ENCODE results near the gene SLC47A2. TPM values are rescaled to one million over a fixed set of nuclear protein-coding genes. Genes with fewer than 3 reads are reported as not detected.

The SLC47A2 gene
- total and polyA plus RNA-seq, 4 donors: 0.02 to 0.18 (median 0.06) TPM; not detected in 1

GRCh38 chr17:19733953-19734526 lies 17.7 kb upstream of the SLC47A2 start:
- no peak overlapping the region for H3K27ac ChIP-seq (ENCODE audit: low read depth in 1 of 2, low read length in 1 of 2)
- H3K4me1 ChIP-seq (ENCODE audit: control insufficient read depth in 5 of 5, insufficient read depth in 5 of 5, low read length in 5 of 5): peaks cover 0 to 5% (median 0%) of the 10 kb centered on the region in 5 donors
- ATAC-seq (ENCODE audit: insufficient read depth, low FRiP score) (no peak), DNase-seq (no peak)
- H3K27me3 ChIP-seq (ENCODE audit: control insufficient read depth in 3 of 3, insufficient read depth in 3 of 3, low read length in 2 of 3): no peaks in the 10 kb centered on the region
- no peaks in the 10 kb centered on the region for H3K9me3 ChIP-seq (ENCODE audit: control insufficient read depth in 4 of 4, insufficient read depth in 3 of 4, low read length in 3 of 4)
- H3K9ac ChIP-seq (ENCODE audit: insufficient read depth in 1 of 2, low read length in 2 of 2): no peak overlapping the region
- no peak overlapping the region for H3K4me3 ChIP-seq
- no peak for TF ChIP-seq CTCF (IDR thresholded peaks at IDR 0.05; ENCODE audit: control extremely low read depth, extremely low read depth)
- WGBS, 2 donors: 74 to 78% methylated on average over 11 of the region's 11 CpGs
- H3K36me3 ChIP-seq (ENCODE audit: control insufficient read depth in 4 of 4, insufficient read depth in 4 of 4, low read length in 4 of 4): no peaks in the 10 kb centered on the region

GRCh38 chr17:19731626-19732025 lies 15.2 kb upstream of the SLC47A2 start:
- H3K9ac ChIP-seq (ENCODE audit: insufficient read depth in 1 of 2, low read length in 2 of 2): no peak overlapping the region
- no peak for ATAC-seq (ENCODE audit: insufficient read depth, low FRiP score)
- DNase-seq: no peak

GRCh38 chr17:19730843-19731242 lies 14.5 kb upstream of the SLC47A2 start:
- no peak for TF ChIP-seq CTCF (IDR thresholded peaks at IDR 0.05; ENCODE audit: control extremely low read depth, extremely low read depth)
- no peaks in the 10 kb centered on the region for H3K9me3 ChIP-seq (ENCODE audit: control insufficient read depth in 4 of 4, insufficient read depth in 3 of 4, low read length in 3 of 4)
- WGBS, 2 donors: 55 to 64% methylated on average over 4 of the region's 4 CpGs
- H3K27ac ChIP-seq (ENCODE audit: low read depth in 1 of 2, low read length in 1 of 2): no peak overlapping the region
- no peaks in the 10 kb centered on the region for H3K36me3 ChIP-seq (ENCODE audit: control insufficient read depth in 4 of 4, insufficient read depth in 4 of 4, low read length in 4 of 4)
- DNase-seq: no peak
- H3K27me3 ChIP-seq (ENCODE audit: control insufficient read depth in 3 of 3, insufficient read depth in 3 of 3, low read length in 2 of 3): no peaks in the 10 kb centered on the region
- H3K9ac ChIP-seq (ENCODE audit: insufficient read depth in 1 of 2, low read length in 2 of 2): no peak overlapping the region
- no peak for ATAC-seq (ENCODE audit: insufficient read depth, low FRiP score)
- no peak overlapping the region for H3K4me3 ChIP-seq
- H3K4me1 ChIP-seq (ENCODE audit: control insufficient read depth in 5 of 5, insufficient read depth in 5 of 5, low read length in 5 of 5): peaks cover 9 to 18% (median 16%) of the 10 kb centered on the region in 5 donors

More at GRCh38 chr17:19731626-19732025, 15.2 kb upstream of the SLC47A2 start:
- H3K9me3 ChIP-seq (ENCODE audit: control insufficient read depth in 4 of 4, insufficient read depth in 3 of 4, low read length in 3 of 4): no peaks in the 10 kb centered on the region
- no peaks in the 10 kb centered on the region for H3K27me3 ChIP-seq (ENCODE audit: control insufficient read depth in 3 of 3, insufficient read depth in 3 of 3, low read length in 2 of 3)
- TF ChIP-seq CTCF (IDR thresholded peaks at IDR 0.05; ENCODE audit: control extremely low read depth, extremely low read depth): no peak
- peaks cover 8 to 18% (median 16%) of the 10 kb centered on the region in 5 donors for H3K4me1 ChIP-seq (ENCODE audit: control insufficient read depth in 5 of 5, insufficient read depth in 5 of 5, low read length in 5 of 5)
- no peaks in the 10 kb centered on the region for H3K36me3 ChIP-seq (ENCODE audit: control insufficient read depth in 4 of 4, insufficient read depth in 4 of 4, low read length in 4 of 4)
- no peak overlapping the region for H3K27ac ChIP-seq (ENCODE audit: low read depth in 1 of 2, low read length in 1 of 2)
- 95 to 96% methylated on average over 11 of the region's 11 CpGs for WGBS, 2 donors
- no peak overlapping the region for H3K4me3 ChIP-seq

- Histone ChIP-seq H3K27ac (ENCODE audit: low read depth in 1 of 2, low read length in 1 of 2) (peak overlapping the region in 1 of 2 donors; percentile 65), H3K9ac (ENCODE audit: insufficient read depth in 1 of 2, low read length in 2 of 2) (no peak overlapping the region), H3K9me3 (ENCODE audit: control insufficient read depth in 4 of 4, insufficient read depth in 3 of 4, low read length in 3 of 4) (no peaks in the 10 kb centered on the region), H3K4me1 (ENCODE audit: control insufficient read depth in 5 of 5, insufficient read depth in 5 of 5, low read length in 5 of 5) (peaks cover 9 to 18% (median 17%) of the 10 kb centered on the region in 5 donors), H3K4me3 (no peak overlapping the region), H3K36me3 (ENCODE audit: control insufficient read depth in 4 of 4, insufficient read depth in 4 of 4, low read length in 4 of 4) (no peaks in the 10 kb centered on the region), H3K27me3 (ENCODE audit: control insufficient read depth in 3 of 3, insufficient read depth in 3 of 3, low read length in 2 of 3) (no peaks in the 10 kb centered on the region)
- no peak for TF ChIP-seq CTCF (IDR thresholded peaks at IDR 0.05; ENCODE audit: control extremely low read depth, extremely low read depth)
- ATAC-seq (ENCODE audit: insufficient read depth, low FRiP score) (no peak), DNase-seq (no peak)
- 97 to 98% methylated on average over 6 of the region's 6 CpGs for WGBS, 2 donors
Observed at GRCh38 chr17:19729900-19730299, 13.5 kb upstream of the SLC47A2 start.
